Cardiac muscle cell (in vitro differentiated cells and primary cell): Measurements from ENCODE around the gene PNRC1. TPM values are rescaled to one million over a fixed set of nuclear protein-coding genes. Genes with fewer than 3 reads are reported as not detected.
"Not testable (repeated sequence)": the region's sequence is repeated elsewhere in the genome, so short reads cannot be mapped to it uniquely, and the experiment has no call there.

ENCODE experiments used
- DNase-seq, 2 donors: peaks; one replicate each; pipeline versions ENCODE4 v3.0.0 to v3.0.0-alpha.2; 2010 to 2017; ENCODE audit warnings: low read depth in 1 of 2, low spot score in 1 of 2
- H3K27ac ChIP-seq: fragments of 200-600 bp; sonication (generic); 2 replicates; pipeline ENCODE4 v1.5.1; 2016
- H3K27me3 ChIP-seq: fragments of 200-600 bp; sonication (generic); 2 replicates; pipeline ENCODE4 v1.6.0; 2016; ENCODE audit warnings: control low read depth
- H3K36me3 ChIP-seq: fragments of 200-600 bp; sonication (generic); 2 replicates; pipeline ENCODE4 v1.5.1; 2016; ENCODE audit warnings: control low read depth
- H3K4me1 ChIP-seq: fragments of 200-600 bp; sonication (generic); 2 replicates; pipeline ENCODE4 v1.8.1; 2017; ENCODE audit warnings: low read depth, mild to moderate bottlenecking, mixed run types
- H3K4me3 ChIP-seq: fragments of 200-600 bp; sonication (generic); 2 replicates; pipeline ENCODE4 v1.5.1; 2016; ENCODE audit warnings: mild to moderate bottlenecking
- H3K9me3 ChIP-seq: fragments of 200-600 bp; sonication (generic); 2 replicates; pipeline ENCODE4 v1.5.1; 2017; ENCODE audit warnings: low read depth, mild to moderate bottlenecking, control low read depth
- polyA plus RNA-seq: library from polyadenylated mRNA; unstranded; fragments of >200 nt; fragmentation: Nextera tagmentation; extraction: Ambion mirVana; gene quantifications from 2 replicates; pipeline ENCODE4 v1.2.1, GENCODE V29; 2016
- total RNA-seq: library from RNA; depleted of rRNA; stranded (reverse); fragments of >200 nt; gene quantifications from 2 replicates; pipeline ENCODE4 v1.2.3, GENCODE V29; 2016
- TF ChIP-seq, protein P1 (sequence below): IDR thresholded peaks from 2 replicates; pipeline ENCODE4 v1.5.1; 2012; ENCODE audit warnings: low read depth, mild to moderate bottlenecking, low read length

PNRC1 gene
- total and polyA plus RNA-seq, 2 experiments from 2014 or later: 231 to 285 TPM

DNA sequence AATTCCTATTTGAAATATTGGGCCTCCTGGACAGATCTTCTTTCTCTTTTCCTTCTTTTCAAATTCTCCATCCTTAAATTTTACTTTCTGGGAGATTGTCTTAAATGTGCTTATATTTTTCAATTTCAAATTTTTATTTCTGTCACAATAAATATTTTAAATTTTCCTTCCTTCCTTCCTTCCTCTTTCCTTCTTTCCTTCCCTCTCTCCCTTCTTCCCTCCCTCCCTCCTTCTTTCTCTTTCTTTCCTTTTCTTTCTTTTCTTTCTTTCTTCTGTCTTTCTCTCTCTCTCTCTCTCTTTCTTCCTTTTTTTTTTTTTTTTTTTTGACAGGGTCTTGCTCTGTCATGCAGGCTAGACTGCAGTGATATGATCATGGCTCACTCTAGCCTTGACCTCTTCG is 16.7 kb upstream of the PNRC1 start:
- H3K4me1 ChIP-seq: no peaks in the 10 kb centered on the region
- no peaks in the 10 kb centered on the region for H3K9me3 ChIP-seq
- TF ChIP-seq, protein P1, sequence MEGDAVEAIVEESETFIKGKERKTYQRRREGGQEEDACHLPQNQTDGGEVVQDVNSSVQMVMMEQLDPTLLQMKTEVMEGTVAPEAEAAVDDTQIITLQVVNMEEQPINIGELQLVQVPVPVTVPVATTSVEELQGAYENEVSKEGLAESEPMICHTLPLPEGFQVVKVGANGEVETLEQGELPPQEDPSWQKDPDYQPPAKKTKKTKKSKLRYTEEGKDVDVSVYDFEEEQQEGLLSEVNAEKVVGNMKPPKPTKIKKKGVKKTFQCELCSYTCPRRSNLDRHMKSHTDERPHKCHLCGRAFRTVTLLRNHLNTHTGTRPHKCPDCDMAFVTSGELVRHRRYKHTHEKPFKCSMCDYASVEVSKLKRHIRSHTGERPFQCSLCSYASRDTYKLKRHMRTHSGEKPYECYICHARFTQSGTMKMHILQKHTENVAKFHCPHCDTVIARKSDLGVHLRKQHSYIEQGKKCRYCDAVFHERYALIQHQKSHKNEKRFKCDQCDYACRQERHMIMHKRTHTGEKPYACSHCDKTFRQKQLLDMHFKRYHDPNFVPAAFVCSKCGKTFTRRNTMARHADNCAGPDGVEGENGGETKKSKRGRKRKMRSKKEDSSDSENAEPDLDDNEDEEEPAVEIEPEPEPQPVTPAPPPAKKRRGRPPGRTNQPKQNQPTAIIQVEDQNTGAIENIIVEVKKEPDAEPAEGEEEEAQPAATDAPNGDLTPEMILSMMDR: no peak
- no peak overlapping the region for H3K27ac ChIP-seq
- no peaks in the 10 kb centered on the region for H3K36me3 ChIP-seq
- DNase-seq: no peak
- no peak overlapping the region for H3K4me3 ChIP-seq
- no peaks in the 10 kb centered on the region for H3K27me3 ChIP-seq

DNA sequence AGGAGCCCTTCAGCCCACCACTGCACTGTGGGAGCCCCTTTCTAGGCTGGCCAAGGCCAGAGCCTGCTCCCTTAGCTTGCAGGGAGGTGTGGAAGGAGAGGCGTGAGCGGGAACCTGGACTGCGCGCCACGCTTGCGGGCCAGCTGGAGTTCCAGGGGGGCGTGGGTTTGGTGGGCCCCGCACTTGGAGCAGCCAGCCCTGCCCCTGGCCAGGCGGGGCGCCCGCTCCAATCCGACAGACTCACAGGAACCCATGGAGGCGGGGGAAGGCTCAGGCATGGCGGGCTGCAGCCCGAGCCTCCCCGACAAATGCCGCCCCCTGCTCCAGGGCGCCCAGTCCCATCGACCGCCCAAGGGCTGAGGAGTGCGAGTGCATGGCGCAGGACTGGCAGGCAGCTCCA is 15.6 kb upstream of the PNRC1 start:
- H3K4me1 ChIP-seq, H3K27me3 ChIP-seq, H3K36me3 ChIP-seq, H3K27ac ChIP-seq, H3K4me3 ChIP-seq, DNase-seq, H3K9me3 ChIP-seq: not testable (repeated sequence)

DNA sequence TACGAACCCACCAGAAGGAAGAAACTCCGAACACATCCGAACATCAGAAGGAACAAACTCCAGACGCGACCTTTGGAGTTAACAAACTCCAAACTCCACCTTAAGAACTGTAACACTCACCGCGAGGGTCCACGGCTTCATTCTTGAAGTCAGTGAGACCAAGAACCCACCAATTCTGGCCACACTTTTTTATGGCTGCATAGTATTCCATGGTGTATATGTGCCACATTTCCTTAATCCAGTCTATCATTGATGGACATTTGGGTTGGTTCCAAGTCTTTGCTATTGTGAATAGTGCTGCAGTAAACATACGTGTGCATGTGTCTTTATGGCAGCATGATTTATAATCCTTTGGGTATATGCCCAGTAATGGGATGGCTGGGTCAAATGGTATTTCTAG is 14.4 kb upstream of the PNRC1 start:
- H3K4me3 ChIP-seq, DNase-seq, H3K27ac ChIP-seq, H3K36me3 ChIP-seq, H3K27me3 ChIP-seq, H3K4me1 ChIP-seq, H3K9me3 ChIP-seq: not testable (repeated sequence)

DNA sequence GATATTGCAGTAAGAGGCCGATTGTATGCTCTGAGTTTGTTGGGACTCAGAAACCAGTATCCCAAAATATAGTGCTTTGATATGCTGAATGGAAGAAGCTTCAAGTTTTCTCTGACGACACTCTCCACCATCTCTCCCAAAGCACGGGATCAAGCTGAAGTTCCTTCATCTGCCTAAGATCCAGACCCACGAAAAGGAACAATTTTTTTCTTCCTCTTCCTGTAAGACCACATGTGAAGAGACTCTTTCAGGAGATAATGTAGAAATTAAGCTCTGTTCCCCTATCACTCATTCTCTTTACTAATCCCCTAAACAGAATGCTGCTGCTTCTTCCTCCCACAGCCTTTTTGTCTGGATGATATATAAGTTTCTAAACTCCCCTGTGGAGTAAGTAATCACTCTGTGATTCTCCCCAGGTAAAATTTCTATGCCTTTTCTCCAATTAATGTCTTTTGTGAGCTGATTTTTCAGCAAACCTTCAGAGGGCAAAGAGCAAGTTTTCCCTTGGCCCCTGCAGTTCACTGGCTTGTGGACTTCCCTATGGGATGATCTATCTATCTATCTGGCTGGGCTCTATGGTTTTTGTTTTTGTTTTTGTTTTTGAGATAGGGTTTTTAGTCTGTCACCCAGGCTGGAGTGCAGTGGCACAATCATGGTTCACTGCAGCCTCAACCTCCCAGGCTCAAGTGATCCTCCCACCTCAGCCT is 13.5 kb upstream of the PNRC1 start:
- Histone ChIP-seq H3K4me3 (no peak overlapping the region), H3K27me3 (no peaks in the 10 kb centered on the region), H3K9me3 (no peaks in the 10 kb centered on the region), H3K4me1 (peaks cover 2% of the 10 kb centered on the region), H3K27ac (no peak overlapping the region), H3K36me3 (no peaks in the 10 kb centered on the region)
- no peak for DNase-seq
- TF ChIP-seq, protein P1: no peak

DNA sequence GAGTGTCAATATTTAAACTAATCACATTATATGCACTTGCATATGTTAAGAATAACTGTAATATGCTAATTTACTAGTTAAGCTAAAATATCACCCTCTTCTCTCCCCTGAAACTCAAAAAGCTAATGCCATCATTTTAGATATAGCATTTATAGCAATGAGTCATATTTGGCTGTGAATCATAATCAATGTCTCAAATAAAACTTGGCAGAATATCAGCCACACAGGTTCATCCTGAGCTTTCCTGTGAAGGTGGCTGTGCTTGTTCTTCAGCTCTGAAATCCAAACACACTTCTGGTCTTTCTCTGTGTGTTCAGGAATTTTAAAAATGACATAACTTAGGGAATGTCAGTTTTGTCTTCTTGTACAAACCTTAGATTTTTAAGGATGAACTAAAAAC is 12.8 kb upstream of the PNRC1 start:
- Histone ChIP-seq H3K4me3 (no peak overlapping the region), H3K9me3 (no peaks in the 10 kb centered on the region), H3K4me1 (peaks cover 9% of the 10 kb centered on the region), H3K36me3 (no peaks in the 10 kb centered on the region), H3K27me3 (no peaks in the 10 kb centered on the region), H3K27ac (no peak overlapping the region)
- TF ChIP-seq, protein P1: no peak
- no peak for DNase-seq

DNA sequence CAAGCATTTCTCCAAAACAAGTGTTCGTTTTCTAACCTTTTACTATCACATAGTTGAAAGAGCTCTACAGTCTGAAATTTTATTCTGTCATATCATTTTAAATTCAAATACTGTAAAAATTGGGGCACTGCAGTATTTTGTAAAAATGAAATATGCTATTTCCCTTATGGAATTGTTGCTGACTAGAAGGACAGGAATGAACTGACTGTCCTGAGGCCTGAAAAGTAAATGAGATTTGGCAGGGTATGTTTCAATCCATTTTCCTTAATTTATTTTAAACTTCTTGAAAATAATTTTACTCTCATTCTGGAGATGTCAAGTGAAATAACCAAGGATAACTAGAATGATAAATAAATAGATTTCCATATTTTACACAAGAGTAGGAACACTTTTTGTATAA is 11.9 kb upstream of the PNRC1 start:
- no peak for DNase-seq
- H3K27ac ChIP-seq: no peak overlapping the region
- H3K9me3 ChIP-seq: no peaks in the 10 kb centered on the region
- no peaks in the 10 kb centered on the region for H3K36me3 ChIP-seq
- H3K4me3 ChIP-seq: no peak overlapping the region
- TF ChIP-seq, protein P1: no peak
- H3K27me3 ChIP-seq: no peaks in the 10 kb centered on the region
- H3K4me1 ChIP-seq: peaks cover 14% of the 10 kb centered on the region
